Breast epithelium (tissue), 3 donors: Measurements from ENCODE around the gene BRSK1.

ENCODE experiments used
- POLR2A ChIP-seq: fragments of 450-650 bp; IDR thresholded peaks from one replicate; pipeline ENCODE4 v1.6.1; 2016; ENCODE audit warnings: antibody characterized with exemption, mild to moderate bottlenecking, moderate library complexity
- TF ChIP-seq, protein P1 (sequence below), 3 donors: fragments of 450-650 bp; IDR thresholded peaks; one replicate each; pipeline ENCODE4 v1.5.1; 2016 to 2017; ENCODE audit warnings: antibody characterized with exemption in 3 of 3, mild to moderate bottlenecking in 3 of 3, moderate library complexity in 3 of 3

DNA sequence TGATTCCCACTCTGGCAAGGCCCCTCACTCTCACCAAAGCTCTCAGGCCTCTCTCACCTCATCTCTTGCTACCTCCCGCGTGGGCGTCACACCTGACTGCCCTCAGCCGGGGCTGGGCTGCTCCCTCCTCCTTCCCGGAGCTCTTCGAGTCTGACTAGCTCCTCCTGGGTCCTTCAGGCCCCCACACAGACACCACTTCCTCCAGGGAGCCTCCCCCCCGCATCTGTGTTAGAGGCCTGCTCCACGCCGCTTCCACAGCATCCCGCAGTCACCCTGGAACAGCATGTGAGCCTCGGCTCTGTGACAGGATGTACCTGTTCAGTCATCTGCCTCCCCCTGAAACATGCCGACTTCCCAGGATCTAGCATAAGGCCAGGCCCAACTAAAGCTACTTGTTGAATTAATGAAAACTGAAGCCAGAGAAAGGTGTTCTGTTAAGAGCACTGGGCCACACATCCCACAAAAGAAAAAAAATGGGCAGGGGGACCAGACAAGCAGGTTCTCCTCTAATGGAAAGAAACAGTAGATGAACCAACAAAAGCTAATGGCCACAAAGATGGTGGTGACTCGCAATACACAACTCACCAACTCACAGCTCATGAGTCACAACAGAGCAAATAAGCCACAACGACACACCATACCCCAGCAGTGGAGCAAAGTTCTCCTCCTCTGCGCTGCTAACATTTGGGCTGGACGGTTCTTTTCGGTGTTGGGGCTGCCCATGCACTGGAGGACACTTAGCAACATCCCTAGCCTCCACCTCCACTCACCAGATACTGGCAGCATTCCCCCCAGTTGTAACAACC lies 28.0 kb upstream of the BRSK1 start:
- TF ChIP-seq, protein P1, sequence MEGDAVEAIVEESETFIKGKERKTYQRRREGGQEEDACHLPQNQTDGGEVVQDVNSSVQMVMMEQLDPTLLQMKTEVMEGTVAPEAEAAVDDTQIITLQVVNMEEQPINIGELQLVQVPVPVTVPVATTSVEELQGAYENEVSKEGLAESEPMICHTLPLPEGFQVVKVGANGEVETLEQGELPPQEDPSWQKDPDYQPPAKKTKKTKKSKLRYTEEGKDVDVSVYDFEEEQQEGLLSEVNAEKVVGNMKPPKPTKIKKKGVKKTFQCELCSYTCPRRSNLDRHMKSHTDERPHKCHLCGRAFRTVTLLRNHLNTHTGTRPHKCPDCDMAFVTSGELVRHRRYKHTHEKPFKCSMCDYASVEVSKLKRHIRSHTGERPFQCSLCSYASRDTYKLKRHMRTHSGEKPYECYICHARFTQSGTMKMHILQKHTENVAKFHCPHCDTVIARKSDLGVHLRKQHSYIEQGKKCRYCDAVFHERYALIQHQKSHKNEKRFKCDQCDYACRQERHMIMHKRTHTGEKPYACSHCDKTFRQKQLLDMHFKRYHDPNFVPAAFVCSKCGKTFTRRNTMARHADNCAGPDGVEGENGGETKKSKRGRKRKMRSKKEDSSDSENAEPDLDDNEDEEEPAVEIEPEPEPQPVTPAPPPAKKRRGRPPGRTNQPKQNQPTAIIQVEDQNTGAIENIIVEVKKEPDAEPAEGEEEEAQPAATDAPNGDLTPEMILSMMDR (IDR thresholded peaks at IDR 0.05): no peak
- no peak for TF ChIP-seq POLR2A
